NCI-H345 treated with DMSO at 0.1 percent for 48 hours (cell line): Measurements from ENCODE around the gene S100A4.
"Not testable (repeated sequence)": the region's sequence is repeated elsewhere in the genome, so short reads cannot be mapped to it uniquely, and the experiment has no call there.

Source experiments
- DNase-seq: peaks from one replicate; lab custom pipeline; 2025; ENCODE audit not compliant: unreplicated experiment; lab: John Stamatoyannopoulos, UW

The S100A4 gene

GRCh38 chr1:153567621-153568366 is 22.2 kb upstream of the S100A4 start:
- DNase-seq = no peak

GRCh38 chr1:153566414-153567371 is 21.1 kb upstream of the S100A4 start:
- DNase-seq = peak; percentile 74

- peak; percentile 96 for DNase-seq
These were observed 20.1 kb upstream of the S100A4 start, which contains the start of gene S100A2 for GRCh38 chr1:153565529-153566374. Gene S100A2 (minus strand): TSS chr1:153565844. CDS start chr1:153563877, 1,967 bp downstream.

GRCh38 chr1:153563991-153564390 is 18.4 kb upstream of the S100A4 start:
- DNase-seq = no peak

- DNase-seq = no peak
These were observed 17.9 kb upstream of the S100A4 start for GRCh38 chr1:153563483-153563901.

- DNase-seq = not testable (repeated sequence)
These were observed 16.4 kb upstream of the S100A4 start for GRCh38 chr1:153562021-153562420.

- no peak for DNase-seq
These were observed 15.9 kb upstream of the S100A4 start for GRCh38 chr1:153561466-153561985.

- DNase-seq = no peak
These were observed 15.3 kb upstream of the S100A4 start for GRCh38 chr1:153560771-153561465.

GRCh38 chr1:153560241-153560640 is 14.6 kb upstream of the S100A4 start:
- DNase-seq = no peak

GRCh38 chr1:153557877-153558276 is 12.3 kb upstream of the S100A4 start:
- no peak for DNase-seq

GRCh38 chr1:153556348-153556747 is 10.7 kb upstream of the S100A4 start:
- DNase-seq = no peak

GRCh38 chr1:153553830-153554541 is 8.4 kb upstream of the S100A4 start:
- DNase-seq = no peak

- DNase-seq = no peak
These were observed 7.5 kb upstream of the S100A4 start for GRCh38 chr1:153553096-153553495.

- no peak for DNase-seq
These were observed 6.7 kb upstream of the S100A4 start for GRCh38 chr1:153552335-153552734.

GRCh38 chr1:153550827-153551500 is 5.4 kb upstream of the S100A4 start:
- no peak for DNase-seq

GRCh38 chr1:153550398-153550758 is 4.8 kb upstream of the S100A4 start:
- no peak for DNase-seq

GRCh38 chr1:153549741-153550397 is 4.3 kb upstream of the S100A4 start:
- no peak for DNase-seq
